ENCODE results near the gene MRPL44. TPM values are rescaled to one million over a fixed set of nuclear protein-coding genes. Genes with fewer than 3 reads are reported as not detected.

The MRPL44 gene
- total and polyA plus RNA-seq, 2 of the 8 experiments (the other 6 are each of a cell fraction or from before 2014, with no cell fraction given) = 32.0 to 53.2 TPM

DNA sequence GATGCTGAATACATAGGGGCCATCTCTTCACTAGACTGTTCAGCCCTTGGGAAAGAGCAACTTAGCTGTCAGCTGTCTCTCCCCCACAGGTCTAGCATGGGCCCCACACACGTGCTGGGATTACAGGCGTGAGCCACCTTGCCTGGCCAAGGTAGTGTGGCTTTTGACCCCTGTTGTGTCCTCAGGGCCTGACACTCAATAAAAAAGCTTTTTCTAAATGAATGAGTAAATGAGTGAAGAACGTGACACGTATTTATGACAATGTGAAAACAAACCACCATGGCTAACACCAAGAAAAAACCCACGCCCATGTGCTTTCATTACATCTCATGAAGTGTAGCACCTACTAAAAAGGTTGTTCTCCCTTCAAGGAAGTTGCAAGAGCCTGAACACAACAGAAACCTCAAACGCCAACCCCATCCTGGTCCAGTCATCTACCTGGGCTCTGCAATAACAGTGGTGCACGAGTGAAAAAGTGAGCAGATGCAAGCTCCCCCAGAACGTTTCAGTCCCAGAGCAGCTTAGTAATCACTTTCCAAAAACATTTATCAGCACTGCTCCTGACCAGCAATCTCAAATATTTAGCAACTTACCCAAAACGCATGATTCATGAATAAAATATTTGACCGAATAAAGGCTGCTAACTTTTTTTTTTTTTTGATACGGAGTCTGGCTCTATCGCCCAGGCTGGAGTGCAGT lies 15.5 kb upstream of the MRPL44 start:
- no peak overlapping the region for H2AFZ ChIP-seq (ENCODE audit: low read length)
- H2BK12ac ChIP-seq (ENCODE audit: low read depth, low read length) = no peak overlapping the region
- TF ChIP-seq, protein P1, sequence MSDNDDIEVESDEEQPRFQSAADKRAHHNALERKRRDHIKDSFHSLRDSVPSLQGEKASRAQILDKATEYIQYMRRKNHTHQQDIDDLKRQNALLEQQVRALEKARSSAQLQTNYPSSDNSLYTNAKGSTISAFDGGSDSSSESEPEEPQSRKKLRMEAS (IDR thresholded peaks at IDR 0.05) = no peak
- no peak for TF ChIP-seq SRF (IDR thresholded peaks at IDR 0.05; ENCODE audit: low read depth, low read length)
- TF ChIP-seq SP2 (IDR thresholded peaks at IDR 0.05; ENCODE audit: low read length) = no peak
- TF ChIP-seq SP4 (IDR thresholded peaks at IDR 0.05; ENCODE audit: low read length) = no peak
- no peak for TF ChIP-seq JUN (IDR thresholded peaks at IDR 0.05; ENCODE audit: low read depth, low read length)
- no peak for TF ChIP-seq SIRT6 (IDR thresholded peaks at IDR 0.05; ENCODE audit: low read length)
- no peak for TF ChIP-seq KDM1A (IDR thresholded peaks at IDR 0.05; ENCODE audit: borderline replicate concordance, low read length)
- no peak for TF ChIP-seq MAFK (IDR thresholded peaks at IDR 0.05; ENCODE audit: low read depth, low read length)
- peaks cover 19 to 72% of the 10 kb centered on the region in 2 experiments for H3K79me2 ChIP-seq (ENCODE audit: control insufficient read depth in 1 of 2, insufficient read depth in 2 of 2, low read length in 2 of 2)
- H2BK20ac ChIP-seq (ENCODE audit: low read length) = no peak overlapping the region
- peaks cover 4% of the 10 kb centered on the region for H3K23me2 ChIP-seq (ENCODE audit: low read depth, low read length)
- H3K4me1 ChIP-seq (replicated peaks in 1 of 4; ENCODE audit: control insufficient read depth in 3 of 4, insufficient read depth in 4 of 4, low read length in 3 of 4) = peaks cover 2 to 27% (median 15%) of the 10 kb centered on the region in 4 experiments; a peak in 6 of 7 replicates
- H3K56ac ChIP-seq (replicated peaks; ENCODE audit: insufficient read length, low read depth, low read length) = no peak overlapping the region
- H3K14ac ChIP-seq (ENCODE audit: insufficient read length) = no peak overlapping the region
- no peaks in the 10 kb centered on the region for H3K27me3 ChIP-seq (replicated peaks in 1 of 4; ENCODE audit: control insufficient read depth in 3 of 4, extremely low read depth in 1 of 4, insufficient read depth in 3 of 4, low read length in 3 of 4)
- H3K9me3 ChIP-seq (ENCODE audit: insufficient read depth in 2 of 2, low read depth in 1 of 2, low read length in 1 of 2) = no peaks in the 10 kb centered on the region
- DNase-seq (ENCODE audit: low read depth in 1 of 2, low spot score in 2 of 2) = no peak
- no peak overlapping the region for H3K4me2 ChIP-seq (ENCODE audit: insufficient read depth in 1 of 2, low read depth in 2 of 2, low read length in 2 of 2)
- H3K9ac ChIP-seq (replicated peaks in 1 of 4; ENCODE audit: extremely low read depth in 1 of 4, low read depth in 3 of 4, low read length in 3 of 4) = no peak overlapping the region
- H3K36me3 ChIP-seq (ENCODE audit: control insufficient read depth in 2 of 4, insufficient read depth in 4 of 4, low read length in 3 of 4) = no peaks in the 10 kb centered on the region; a peak in 1 of 8 replicates
- H4K91ac ChIP-seq (replicated peaks; ENCODE audit: insufficient read length, low read length) = no peak overlapping the region
- CTCF ChIA-PET (ENCODE audit: partially characterized antibody) = interaction anchor here (0.6 to 1.3 kb wide), 5 partner anchors 12 to 922 kb away, joined by 3 to 4 read pairs (median 3); no protein-coding TSS in a partner anchor
- H4K5ac ChIP-seq (ENCODE audit: insufficient read length, low read depth, low read length) = no peak overlapping the region
- H3K23ac ChIP-seq (ENCODE audit: insufficient read length) = no peak overlapping the region
- no peak for FAIRE-seq
- H2BK15ac ChIP-seq (ENCODE audit: low read length) = no peak overlapping the region
- H3K79me1 ChIP-seq (ENCODE audit: low read depth, low read length) = peaks cover 4% of the 10 kb centered on the region; the same call in 1 of the 2 replicates
- peak overlapping the region; percentile 61; the same call in 1 of the 2 replicates for H2BK5ac ChIP-seq (ENCODE audit: low read depth, low read length)
- no peak overlapping the region for H2BK120ac ChIP-seq (replicated peaks; ENCODE audit: low read depth, low read length)
- H3K27ac ChIP-seq (ENCODE audit: low read depth, low read length) = no peak overlapping the region
- no peak overlapping the region for H3K4me3 ChIP-seq (ENCODE audit: extremely low read depth in 1 of 4, insufficient read depth in 2 of 4, low read depth in 3 of 4, low read length in 4 of 4)
- peak overlapping the region; percentile 32; the same call in 1 of the 2 replicates for H2AK5ac ChIP-seq (ENCODE audit: low read depth, low read length)
- H3K4ac ChIP-seq (replicated peaks; ENCODE audit: insufficient read length, low read depth, low read length) = peak overlapping the region; percentile 40
- WGBS, 2 experiments (ENCODE audit: extremely low coverage in 1 of 2, insufficient coverage in 1 of 2, insufficient read length in 1 of 2, insufficient replicate concordance in 2 of 2, low coverage in 1 of 2, low lambda C conversion rate in 2 of 2, missing lambda C conversion rate in 1 of 2) = 76% methylated on average over 11 of the region's 12 CpGs; no CpG with 5 or more reads in 1 of the 2 experiments
- H4K8ac ChIP-seq (ENCODE audit: extremely low read depth, insufficient read depth, low read length) = no peak overlapping the region; the same call in 1 of the 2 replicates
- H3K18ac ChIP-seq (ENCODE audit: extremely low read depth, low read length) = peak overlapping the region; percentile 1; the same call in 1 of the 2 replicates
- POLR2A ChIA-PET (ENCODE audit: partially characterized antibody) = interaction anchor here (0.7 to 2.0 kb wide), 4 partner anchors 8 to 17 kb away, joined by 4 to 5 read pairs (median 5); no protein-coding TSS in a partner anchor
- H4K20me1 ChIP-seq (replicated peaks in 1 of 2; ENCODE audit: control insufficient read depth in 1 of 2, insufficient read depth in 2 of 2, low read length in 2 of 2) = peaks cover 4 to 5% of the 10 kb centered on the region in 2 experiments

Data from H1 (cell line).